GM12874 (cell line): Measurements from ENCODE around the gene UPK1A.

ENCODE experiments used
- TF ChIP-seq, protein P1 (sequence below): IDR thresholded peaks from 2 replicates; pipeline ENCODE4 v1.5.1; 2011; ENCODE audit warnings: low read depth, mild to moderate bottlenecking, control low read depth, low read length, moderate library complexity; ENCODE audit not compliant: insufficient read depth

Gene UPK1A

DNA sequence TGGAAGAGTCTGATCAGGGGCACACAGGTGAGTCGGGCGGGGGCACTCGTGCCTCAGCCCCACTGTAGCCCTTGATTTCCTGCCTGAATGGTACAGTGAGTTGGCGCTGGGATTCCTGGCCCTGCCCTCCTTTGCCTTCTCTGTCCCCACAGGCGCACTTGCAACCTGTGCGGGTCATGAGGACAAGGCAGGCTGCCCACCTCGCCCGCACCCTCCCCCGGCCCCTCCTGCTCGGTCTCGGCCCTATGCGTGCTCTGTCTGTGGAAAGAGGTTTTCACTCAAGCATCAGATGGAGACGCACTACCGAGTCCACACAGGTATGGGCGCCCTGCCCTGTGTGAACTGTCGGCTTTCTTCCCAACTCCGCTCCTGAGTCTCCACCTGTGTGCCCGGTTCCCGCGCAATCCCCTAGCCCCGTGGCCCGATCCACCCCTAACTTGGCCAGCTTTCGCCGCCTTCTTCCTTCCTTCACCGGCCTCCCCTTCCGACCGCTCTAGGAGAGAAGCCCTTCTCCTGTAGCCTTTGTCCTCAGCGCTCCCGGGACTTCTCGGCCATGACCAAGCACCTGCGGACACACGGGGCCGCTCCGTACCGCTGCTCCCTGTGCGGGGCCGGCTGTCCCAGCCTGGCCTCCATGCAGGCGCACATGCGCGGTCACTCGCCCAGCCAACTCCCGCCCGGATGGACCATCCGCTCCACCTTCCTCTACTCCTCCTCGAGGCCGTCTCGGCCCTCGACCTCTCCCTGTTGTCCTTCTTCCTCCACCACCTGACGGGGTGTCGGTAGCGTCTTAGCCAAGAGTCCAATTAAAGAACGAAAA lies 49.9 kb downstream of the UPK1A start:
- TF ChIP-seq, protein P1, sequence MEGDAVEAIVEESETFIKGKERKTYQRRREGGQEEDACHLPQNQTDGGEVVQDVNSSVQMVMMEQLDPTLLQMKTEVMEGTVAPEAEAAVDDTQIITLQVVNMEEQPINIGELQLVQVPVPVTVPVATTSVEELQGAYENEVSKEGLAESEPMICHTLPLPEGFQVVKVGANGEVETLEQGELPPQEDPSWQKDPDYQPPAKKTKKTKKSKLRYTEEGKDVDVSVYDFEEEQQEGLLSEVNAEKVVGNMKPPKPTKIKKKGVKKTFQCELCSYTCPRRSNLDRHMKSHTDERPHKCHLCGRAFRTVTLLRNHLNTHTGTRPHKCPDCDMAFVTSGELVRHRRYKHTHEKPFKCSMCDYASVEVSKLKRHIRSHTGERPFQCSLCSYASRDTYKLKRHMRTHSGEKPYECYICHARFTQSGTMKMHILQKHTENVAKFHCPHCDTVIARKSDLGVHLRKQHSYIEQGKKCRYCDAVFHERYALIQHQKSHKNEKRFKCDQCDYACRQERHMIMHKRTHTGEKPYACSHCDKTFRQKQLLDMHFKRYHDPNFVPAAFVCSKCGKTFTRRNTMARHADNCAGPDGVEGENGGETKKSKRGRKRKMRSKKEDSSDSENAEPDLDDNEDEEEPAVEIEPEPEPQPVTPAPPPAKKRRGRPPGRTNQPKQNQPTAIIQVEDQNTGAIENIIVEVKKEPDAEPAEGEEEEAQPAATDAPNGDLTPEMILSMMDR, result no peak

DNA sequence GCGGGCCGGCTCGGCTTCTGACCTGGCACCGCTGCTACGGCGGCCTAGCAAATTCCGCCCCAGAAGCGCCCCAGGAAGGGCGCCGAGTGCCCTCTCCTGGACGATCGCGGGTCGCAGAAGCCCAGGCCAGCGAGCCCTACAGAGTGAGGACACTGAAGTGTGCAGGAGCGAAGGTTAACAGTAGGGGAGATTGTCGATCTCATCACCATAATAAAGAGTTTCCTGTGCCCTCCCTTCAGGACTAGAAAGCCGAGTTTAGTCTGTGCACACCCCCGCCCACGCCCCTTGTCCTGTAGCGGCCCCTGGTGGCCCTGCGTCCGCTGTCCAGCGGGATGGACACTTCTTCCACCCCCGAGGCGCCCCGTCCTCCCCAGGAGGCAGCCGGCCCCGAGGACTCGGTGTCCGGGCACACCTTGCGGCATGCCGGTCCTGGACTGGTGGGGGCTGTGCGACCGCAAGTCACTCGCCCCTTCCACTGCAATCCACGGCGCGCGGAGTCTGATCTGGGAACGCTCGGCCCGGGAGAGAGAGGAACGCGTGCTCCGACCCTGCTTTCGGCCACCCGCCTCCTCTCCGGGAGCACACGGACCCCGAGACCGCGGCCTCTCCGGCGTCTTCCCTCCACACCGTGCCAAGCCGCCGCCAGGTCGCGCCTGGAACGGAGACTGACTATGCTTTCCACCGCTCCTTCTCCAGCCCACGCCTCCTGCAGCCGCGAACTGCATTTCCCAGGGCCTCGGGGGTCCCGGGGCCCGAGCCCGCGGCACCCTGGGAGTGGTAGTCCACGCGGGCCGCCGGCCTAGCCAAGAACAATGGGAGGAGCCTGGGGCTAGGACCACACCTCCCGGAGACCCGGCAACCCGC lies 50.7 kb downstream of the UPK1A start:
- TF ChIP-seq, protein P1, result peak; percentile 79

DNA sequence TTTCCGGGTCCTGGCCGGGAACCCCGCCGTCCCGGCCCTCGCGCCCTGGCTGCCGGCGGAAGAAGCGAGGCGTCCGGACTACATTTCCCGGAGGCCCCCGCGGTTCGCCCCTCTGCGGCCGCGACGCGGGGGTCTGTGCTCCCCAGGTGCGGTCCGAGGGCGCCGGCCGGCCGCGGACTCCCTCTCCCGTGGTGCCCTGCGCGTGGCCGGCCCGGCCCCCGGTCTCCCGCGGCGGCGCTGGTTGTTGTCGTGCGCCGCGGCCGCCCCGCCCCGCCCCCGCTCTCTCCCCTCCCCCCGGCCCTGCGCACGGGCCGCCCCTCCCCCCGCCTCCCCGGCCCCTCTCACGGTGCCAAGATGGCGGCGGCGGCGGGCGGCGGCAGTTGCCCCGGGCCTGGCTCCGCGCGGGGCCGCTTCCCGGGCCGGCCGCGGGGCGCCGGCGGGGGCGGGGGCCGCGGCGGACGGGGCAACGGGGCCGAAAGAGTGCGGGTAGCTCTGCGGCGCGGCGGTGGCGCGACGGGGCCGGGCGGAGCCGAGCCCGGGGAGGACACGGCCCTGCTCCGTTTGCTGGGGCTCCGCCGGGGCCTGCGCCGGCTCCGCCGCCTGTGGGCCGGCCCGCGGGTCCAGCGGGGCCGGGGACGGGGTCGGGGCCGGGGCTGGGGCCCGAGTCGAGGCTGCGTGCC lies 51.5 kb downstream of the UPK1A start, which contains the start of gene KMT2B:
Gene KMT2B (plus strand): TSS at position 339 of the 680 bp plus-strand sequence. CDS start 16 bp downstream, at position 355.
- TF ChIP-seq, protein P1, result no peak

DNA sequence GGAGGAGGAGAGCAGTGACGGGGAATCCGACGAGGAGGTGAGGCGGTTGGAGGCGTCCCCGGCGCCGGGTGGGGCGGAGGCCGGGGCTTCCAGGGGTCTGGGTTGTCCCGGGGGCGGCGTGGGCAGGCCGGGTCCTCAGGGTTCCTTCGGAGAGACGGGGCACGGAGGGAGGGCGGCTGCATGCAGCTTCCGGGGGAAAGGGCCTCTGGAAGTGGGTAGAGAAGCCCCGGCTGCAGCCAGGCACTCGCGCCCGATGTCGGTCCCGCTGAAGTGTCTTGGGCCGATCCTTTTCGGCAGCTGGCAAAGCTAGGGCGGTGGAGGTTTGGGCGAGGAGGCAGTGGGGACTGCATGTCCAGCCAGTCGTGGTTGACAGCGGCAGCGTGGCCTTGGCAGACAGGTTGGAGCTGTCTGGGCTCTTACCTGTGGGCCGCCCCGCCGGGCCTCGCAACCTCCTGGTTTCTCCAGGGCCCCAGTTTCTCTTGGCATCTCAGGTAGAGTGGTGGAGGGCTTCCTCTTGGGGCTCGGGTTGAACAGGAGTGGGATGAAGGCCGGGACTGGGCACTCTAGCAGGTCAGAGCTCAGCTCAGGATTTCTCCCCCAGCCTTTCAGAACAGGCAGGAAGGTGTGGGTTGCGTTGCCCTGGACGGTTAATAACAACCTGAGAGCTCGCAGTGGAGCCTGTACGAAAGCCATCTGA lies 52.2 kb downstream of the UPK1A start:
- TF ChIP-seq, protein P1, result no peak

DNA sequence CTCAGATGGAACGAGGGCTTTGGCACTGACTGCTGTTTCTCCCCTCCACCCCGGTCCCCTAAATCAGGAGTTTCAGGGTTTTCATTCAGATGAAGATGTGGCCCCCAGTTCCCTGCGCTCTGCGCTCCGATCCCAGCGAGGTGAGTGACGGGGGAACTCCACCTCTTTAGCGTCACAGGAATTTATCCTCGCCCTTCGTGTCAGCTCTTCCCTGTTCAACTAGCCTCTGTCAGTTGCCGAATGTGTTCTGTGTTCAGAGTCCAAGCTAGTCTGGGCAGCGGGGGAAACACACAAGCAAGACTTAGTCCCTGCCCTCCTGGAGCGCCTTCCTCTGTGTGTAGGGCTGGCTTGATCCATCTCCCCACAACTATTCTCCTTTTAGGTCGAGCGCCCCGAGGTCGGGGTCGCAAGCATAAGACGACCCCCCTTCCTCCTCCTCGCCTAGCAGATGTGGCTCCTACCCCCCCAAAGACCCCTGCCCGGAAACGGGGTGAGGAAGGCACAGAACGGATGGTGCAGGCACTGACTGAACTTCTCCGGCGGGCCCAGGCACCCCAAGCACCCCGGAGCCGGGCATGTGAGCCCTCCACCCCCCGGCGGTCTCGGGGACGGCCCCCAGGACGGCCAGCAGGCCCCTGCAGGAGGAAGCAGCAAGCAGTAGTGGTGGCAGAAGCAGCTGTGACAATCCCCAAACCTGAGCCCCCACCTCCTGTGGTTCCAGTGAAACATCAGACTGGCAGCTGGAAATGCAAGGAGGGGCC lies 53.3 kb downstream of the UPK1A start:
- TF ChIP-seq, protein P1, result no peak

DNA sequence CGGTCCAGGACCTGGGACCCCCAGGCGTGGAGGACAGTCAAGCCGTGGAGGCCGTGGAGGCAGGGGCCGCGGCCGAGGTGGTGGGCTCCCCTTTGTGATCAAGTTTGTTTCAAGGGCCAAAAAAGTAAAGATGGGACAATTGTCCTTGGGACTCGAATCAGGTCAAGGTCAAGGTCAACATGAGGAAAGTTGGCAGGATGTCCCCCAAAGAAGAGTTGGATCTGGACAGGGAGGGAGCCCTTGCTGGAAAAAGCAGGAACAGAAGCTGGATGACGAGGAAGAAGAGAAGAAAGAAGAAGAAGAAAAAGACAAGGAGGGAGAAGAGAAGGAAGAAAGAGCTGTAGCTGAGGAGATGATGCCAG lies 53.8 kb downstream of the UPK1A start:
- TF ChIP-seq, protein P1, result no peak
